ENCODE results near the gene WDR27. TPM values are rescaled to one million over a fixed set of nuclear protein-coding genes. Genes with fewer than 3 reads are reported as not detected.

The WDR27 gene
- polyA plus RNA-seq, 2 donors, result 10.3 to 24.0 TPM

GRCh38 chr6:169668203-169668847 lies 33.5 kb downstream of the WDR27 start:
- H3K36me3 ChIP-seq (ENCODE audit: control insufficient read depth in 2 of 2, insufficient read depth in 2 of 2, low read length in 1 of 2), result peaks cover 5 to 41% of the 10 kb centered on the region in 2 donors

DNA sequence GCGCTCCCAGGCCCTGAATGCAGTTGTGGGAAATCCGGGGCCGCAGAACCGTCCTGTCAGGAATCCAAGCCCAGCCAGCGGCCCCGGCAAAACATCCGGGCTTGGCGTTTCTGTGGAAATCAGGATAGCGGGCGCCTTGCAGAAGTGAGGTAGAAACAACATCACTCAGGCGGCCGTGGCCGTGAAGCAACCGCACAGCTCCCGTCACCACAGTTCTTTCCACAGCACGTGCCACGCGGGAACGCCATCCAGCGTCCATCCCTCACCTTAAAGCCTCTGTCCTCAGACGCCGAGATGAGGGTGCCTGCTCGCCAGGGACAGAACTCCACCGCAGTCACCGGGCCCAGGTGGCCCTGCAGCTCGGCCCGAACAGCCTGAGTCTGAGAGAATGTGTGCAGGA lies 34.1 kb downstream of the WDR27 start:
- Histone ChIP-seq H3K4me1 (ENCODE audit: control insufficient read depth in 2 of 2, insufficient read depth in 2 of 2, low read length in 1 of 2) (peaks cover 0 to 3% of the 10 kb centered on the region in 2 donors), H3K27ac (ENCODE audit: low read depth in 2 of 2, low read length in 1 of 2) (no peak overlapping the region), H3K36me3 (ENCODE audit: control insufficient read depth in 2 of 2, insufficient read depth in 2 of 2, low read length in 1 of 2) (peaks cover 5 to 41% of the 10 kb centered on the region in 2 donors), H3K9me3 (ENCODE audit: control insufficient read depth in 2 of 2, insufficient read depth in 1 of 2, low read depth in 1 of 2, low read length in 1 of 2) (peaks cover 0 to 3% of the 10 kb centered on the region in 2 donors), H3K4me3 (ENCODE audit: low read depth in 1 of 2, low read length in 2 of 2) (no peak overlapping the region), H3K27me3 (ENCODE audit: control insufficient read depth in 1 of 2, insufficient read depth in 2 of 2, low read length in 2 of 2) (no peaks in the 10 kb centered on the region)
- WGBS, 2 donors, result 96 to 97% methylated on average over 27 of the region's 27 CpGs

More at GRCh38 chr6:169668203-169668847, 33.5 kb downstream of the WDR27 start:
- Histone ChIP-seq H3K4me1 (ENCODE audit: control insufficient read depth in 2 of 2, insufficient read depth in 2 of 2, low read length in 1 of 2) (peaks cover 0 to 3% of the 10 kb centered on the region in 2 donors), H3K27me3 (ENCODE audit: control insufficient read depth in 1 of 2, insufficient read depth in 2 of 2, low read length in 2 of 2) (no peaks in the 10 kb centered on the region), H3K27ac (ENCODE audit: low read depth in 2 of 2, low read length in 1 of 2) (no peak overlapping the region), H3K4me3 (ENCODE audit: low read depth in 1 of 2, low read length in 2 of 2) (no peak overlapping the region), H3K9me3 (ENCODE audit: control insufficient read depth in 2 of 2, insufficient read depth in 1 of 2, low read depth in 1 of 2, low read length in 1 of 2) (peaks cover 0 to 3% of the 10 kb centered on the region in 2 donors)
- 91 to 92% methylated on average over 15 of the region's 15 CpGs for WGBS, 2 donors

DNA sequence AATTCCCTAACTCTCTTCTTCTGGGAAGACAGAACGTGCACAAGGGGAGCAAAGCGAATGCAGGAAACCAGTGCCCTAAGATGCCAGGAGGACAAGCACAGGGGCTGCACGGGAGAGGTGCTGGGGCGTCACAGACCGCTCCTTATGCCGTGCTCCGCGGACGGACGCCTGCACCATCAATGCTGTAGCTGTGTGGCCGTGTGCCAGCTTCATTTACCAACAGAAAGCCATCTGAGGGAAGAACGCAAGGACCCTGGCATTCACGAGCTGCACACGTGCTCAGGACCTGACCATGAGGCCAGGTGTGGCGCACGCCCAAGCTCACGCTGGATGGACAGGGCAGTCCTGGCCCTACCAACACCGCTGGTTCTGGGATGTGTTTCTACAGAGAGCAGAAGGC lies 35.4 kb downstream of the WDR27 start:
- Histone ChIP-seq H3K4me1 (ENCODE audit: control insufficient read depth in 2 of 2, insufficient read depth in 2 of 2, low read length in 1 of 2) (peaks cover 0 to 3% of the 10 kb centered on the region in 2 donors), H3K4me3 (ENCODE audit: low read depth in 1 of 2, low read length in 2 of 2) (no peak overlapping the region), H3K27me3 (ENCODE audit: control insufficient read depth in 1 of 2, insufficient read depth in 2 of 2, low read length in 2 of 2) (no peaks in the 10 kb centered on the region), H3K9me3 (ENCODE audit: control insufficient read depth in 2 of 2, insufficient read depth in 1 of 2, low read depth in 1 of 2, low read length in 1 of 2) (peaks cover 0 to 3% of the 10 kb centered on the region in 2 donors), H3K36me3 (ENCODE audit: control insufficient read depth in 2 of 2, insufficient read depth in 2 of 2, low read length in 1 of 2) (peaks cover 5 to 39% of the 10 kb centered on the region in 2 donors), H3K27ac (ENCODE audit: low read depth in 2 of 2, low read length in 1 of 2) (no peak overlapping the region)
- WGBS, 2 donors, result 96% methylated on average over 18 of the region's 18 CpGs

GRCh38 chr6:169665289-169665688 lies 36.5 kb downstream of the WDR27 start:
- no peaks in the 10 kb centered on the region for H3K27me3 ChIP-seq (ENCODE audit: control insufficient read depth in 1 of 2, insufficient read depth in 2 of 2, low read length in 2 of 2)
- H3K27ac ChIP-seq (ENCODE audit: low read depth in 2 of 2, low read length in 1 of 2), result no peak overlapping the region
- H3K36me3 ChIP-seq (ENCODE audit: control insufficient read depth in 2 of 2, insufficient read depth in 2 of 2, low read length in 1 of 2), result peaks cover 5 to 35% of the 10 kb centered on the region in 2 donors
- no peak overlapping the region for H3K4me3 ChIP-seq (ENCODE audit: low read depth in 1 of 2, low read length in 2 of 2)
- H3K9me3 ChIP-seq (ENCODE audit: control insufficient read depth in 2 of 2, insufficient read depth in 1 of 2, low read depth in 1 of 2, low read length in 1 of 2), result peaks cover 0 to 3% of the 10 kb centered on the region in 2 donors
- peaks cover 0 to 3% of the 10 kb centered on the region in 2 donors for H3K4me1 ChIP-seq (ENCODE audit: control insufficient read depth in 2 of 2, insufficient read depth in 2 of 2, low read length in 1 of 2)
- 64 to 82% methylated on average over 9 of the region's 9 CpGs for WGBS, 2 donors

DNA sequence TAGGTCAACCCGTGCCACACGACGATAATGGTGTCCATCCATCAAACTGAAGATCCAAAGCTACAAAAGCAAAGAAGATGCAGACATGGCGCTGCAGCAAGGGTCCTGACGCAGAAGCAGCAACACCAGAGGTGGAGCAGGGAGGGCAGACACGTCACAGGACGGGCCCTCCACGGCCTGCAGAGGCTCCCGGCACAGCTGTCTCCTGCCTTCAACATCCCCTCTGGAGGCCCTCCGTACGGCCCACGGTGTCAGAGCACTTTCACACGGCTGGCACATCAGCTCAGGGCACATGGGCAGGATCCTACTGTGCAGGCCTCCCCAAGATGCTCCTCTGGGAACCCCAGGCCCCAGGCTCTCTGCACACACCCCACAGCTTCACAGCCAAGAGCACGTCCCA lies 37.6 kb downstream of the WDR27 start:
- Histone ChIP-seq H3K27me3 (ENCODE audit: control insufficient read depth in 1 of 2, insufficient read depth in 2 of 2, low read length in 2 of 2) (no peaks in the 10 kb centered on the region), H3K36me3 (ENCODE audit: control insufficient read depth in 2 of 2, insufficient read depth in 2 of 2, low read length in 1 of 2) (peaks cover 8 to 43% of the 10 kb centered on the region in 2 donors), H3K9me3 (ENCODE audit: control insufficient read depth in 2 of 2, insufficient read depth in 1 of 2, low read depth in 1 of 2, low read length in 1 of 2) (peaks cover 0 to 3% of the 10 kb centered on the region in 2 donors), H3K4me3 (ENCODE audit: low read depth in 1 of 2, low read length in 2 of 2) (no peak overlapping the region), H3K27ac (ENCODE audit: low read depth in 2 of 2, low read length in 1 of 2) (no peak overlapping the region), H3K4me1 (ENCODE audit: control insufficient read depth in 2 of 2, insufficient read depth in 2 of 2, low read length in 1 of 2) (peaks cover 0 to 2% of the 10 kb centered on the region in 2 donors)
- 96 to 97% methylated on average over 14 of the region's 14 CpGs for WGBS, 2 donors

DNA sequence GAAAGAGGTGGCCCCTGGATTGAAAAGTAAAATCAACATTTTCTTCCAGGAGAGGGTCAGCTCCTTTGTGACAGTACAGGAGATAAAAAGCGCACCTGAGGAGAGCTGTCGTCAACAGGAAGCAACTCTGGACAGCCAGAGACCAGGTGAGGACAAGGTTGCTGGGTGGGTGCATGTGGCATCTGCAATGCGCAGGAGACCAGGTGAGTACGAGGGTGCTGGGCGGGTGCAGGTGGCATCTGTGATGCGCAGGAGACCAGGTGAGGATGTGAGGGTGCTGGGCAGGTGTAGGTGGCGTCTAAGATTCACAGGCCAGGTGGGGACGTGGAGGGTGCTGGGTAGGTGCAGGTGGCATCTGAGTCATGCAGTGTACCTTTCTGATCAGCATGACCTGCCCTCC lies 38.4 kb downstream of the WDR27 start:
- Histone ChIP-seq H3K9me3 (ENCODE audit: control insufficient read depth in 2 of 2, insufficient read depth in 1 of 2, low read depth in 1 of 2, low read length in 1 of 2) (peaks cover 0 to 3% of the 10 kb centered on the region in 2 donors), H3K4me3 (ENCODE audit: low read depth in 1 of 2, low read length in 2 of 2) (no peak overlapping the region), H3K27me3 (ENCODE audit: control insufficient read depth in 1 of 2, insufficient read depth in 2 of 2, low read length in 2 of 2) (no peaks in the 10 kb centered on the region), H3K4me1 (ENCODE audit: control insufficient read depth in 2 of 2, insufficient read depth in 2 of 2, low read length in 1 of 2) (no peaks in the 10 kb centered on the region), H3K27ac (ENCODE audit: low read depth in 2 of 2, low read length in 1 of 2) (no peak overlapping the region), H3K36me3 (ENCODE audit: control insufficient read depth in 2 of 2, insufficient read depth in 2 of 2, low read length in 1 of 2) (peaks cover 8 to 46% of the 10 kb centered on the region in 2 donors)
- 91 to 94% methylated on average over 8 of the region's 8 CpGs for WGBS, 2 donors

DNA sequence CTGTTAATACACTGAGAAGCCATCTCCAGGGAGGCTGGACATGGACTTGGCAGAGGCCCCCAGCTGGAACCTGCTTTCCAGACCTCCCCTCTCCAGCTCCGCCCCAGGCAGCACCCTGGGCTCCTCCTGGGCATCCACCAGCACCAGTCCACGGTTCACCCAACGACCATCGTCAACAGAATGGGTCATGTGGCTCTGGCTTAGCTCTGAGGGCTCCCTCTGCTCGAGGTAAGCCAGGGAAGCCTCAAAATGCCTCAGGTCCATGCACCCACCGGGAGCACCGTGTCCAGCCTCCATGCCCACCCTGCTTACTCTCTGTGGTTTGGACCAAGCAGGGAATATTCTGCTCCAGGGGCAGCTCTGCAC lies 40.5 kb downstream of the WDR27 start:
- H3K9me3 ChIP-seq (ENCODE audit: control insufficient read depth in 2 of 2, insufficient read depth in 1 of 2, low read depth in 1 of 2, low read length in 1 of 2), result peaks cover 0 to 3% of the 10 kb centered on the region in 2 donors
- 93 to 95% methylated on average over 7 of the region's 7 CpGs for WGBS, 2 donors
- no peak overlapping the region for H3K4me3 ChIP-seq (ENCODE audit: low read depth in 1 of 2, low read length in 2 of 2)
- H3K4me1 ChIP-seq (ENCODE audit: control insufficient read depth in 2 of 2, insufficient read depth in 2 of 2, low read length in 1 of 2), result no peaks in the 10 kb centered on the region
- H3K36me3 ChIP-seq (ENCODE audit: control insufficient read depth in 2 of 2, insufficient read depth in 2 of 2, low read length in 1 of 2), result peaks cover 8 to 38% of the 10 kb centered on the region in 2 donors
- no peaks in the 10 kb centered on the region for H3K27me3 ChIP-seq (ENCODE audit: control insufficient read depth in 1 of 2, insufficient read depth in 2 of 2, low read length in 2 of 2)
- H3K27ac ChIP-seq (ENCODE audit: low read depth in 2 of 2, low read length in 1 of 2), result no peak overlapping the region

GRCh38 chr6:169660751-169661390 lies 41.0 kb downstream of the WDR27 start:
- peaks cover 8 to 36% of the 10 kb centered on the region in 2 donors for H3K36me3 ChIP-seq (ENCODE audit: control insufficient read depth in 2 of 2, insufficient read depth in 2 of 2, low read length in 1 of 2)
- peaks cover 0 to 3% of the 10 kb centered on the region in 2 donors for H3K9me3 ChIP-seq (ENCODE audit: control insufficient read depth in 2 of 2, insufficient read depth in 1 of 2, low read depth in 1 of 2, low read length in 1 of 2)
- 88 to 93% methylated on average over 26 of the region's 26 CpGs for WGBS, 2 donors
- no peak overlapping the region for H3K27ac ChIP-seq (ENCODE audit: low read depth in 2 of 2, low read length in 1 of 2)
- H3K4me1 ChIP-seq (ENCODE audit: control insufficient read depth in 2 of 2, insufficient read depth in 2 of 2, low read length in 1 of 2), result no peaks in the 10 kb centered on the region
- no peaks in the 10 kb centered on the region for H3K27me3 ChIP-seq (ENCODE audit: control insufficient read depth in 1 of 2, insufficient read depth in 2 of 2, low read length in 2 of 2)
- no peak overlapping the region for H3K4me3 ChIP-seq (ENCODE audit: low read depth in 1 of 2, low read length in 2 of 2)

DNA sequence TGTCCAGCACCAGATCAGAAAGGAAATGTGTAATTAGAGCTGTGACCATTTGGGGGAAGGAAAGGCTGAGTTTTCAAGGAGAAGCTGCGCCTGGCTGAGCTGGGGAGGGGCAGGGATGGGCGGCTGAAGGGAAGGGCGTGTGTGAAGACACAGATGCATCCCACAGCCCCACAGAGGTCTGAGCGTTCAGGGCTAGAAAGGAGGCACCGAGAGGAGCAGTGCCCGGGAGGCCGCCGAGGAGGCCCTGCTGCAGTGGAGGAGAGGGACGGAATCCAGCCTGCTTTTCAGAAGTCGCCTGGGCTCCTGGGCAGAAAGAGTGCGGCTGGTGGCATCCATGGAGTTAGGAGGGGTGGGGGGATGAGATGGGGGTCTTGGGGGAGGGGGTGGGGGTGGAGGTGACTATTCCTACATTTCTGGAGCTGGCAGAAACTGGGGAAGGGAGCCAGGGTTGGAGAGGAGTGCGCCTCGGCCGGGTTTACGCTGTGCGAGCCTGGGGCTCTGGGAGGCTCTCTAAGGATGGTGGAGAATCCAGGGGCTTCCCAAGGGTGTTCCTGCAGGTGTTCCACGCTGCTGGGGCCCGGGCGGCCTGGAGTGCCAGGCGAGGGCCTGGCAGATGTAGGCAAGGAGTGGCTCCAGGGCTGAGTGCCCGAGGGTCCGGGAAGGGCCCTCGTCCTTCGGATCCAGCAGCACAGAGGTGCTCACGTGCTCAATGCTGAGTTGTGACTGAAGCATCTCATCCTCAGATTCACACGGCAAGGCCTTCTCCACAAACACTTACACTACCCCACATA lies 41.8 kb downstream of the WDR27 start:
- H3K27ac ChIP-seq (ENCODE audit: low read depth in 2 of 2, low read length in 1 of 2), result no peak overlapping the region
- H3K36me3 ChIP-seq (ENCODE audit: control insufficient read depth in 2 of 2, insufficient read depth in 2 of 2, low read length in 1 of 2), result peaks cover 8 to 33% of the 10 kb centered on the region in 2 donors
- peaks cover 0 to 2% of the 10 kb centered on the region in 2 donors for H3K4me1 ChIP-seq (ENCODE audit: control insufficient read depth in 2 of 2, insufficient read depth in 2 of 2, low read length in 1 of 2)
- peaks cover 0 to 3% of the 10 kb centered on the region in 2 donors for H3K9me3 ChIP-seq (ENCODE audit: control insufficient read depth in 2 of 2, insufficient read depth in 1 of 2, low read depth in 1 of 2, low read length in 1 of 2)
- 95 to 96% methylated on average over 26 of the region's 26 CpGs for WGBS, 2 donors
- H3K27me3 ChIP-seq (ENCODE audit: control insufficient read depth in 1 of 2, insufficient read depth in 2 of 2, low read length in 2 of 2), result no peaks in the 10 kb centered on the region
- no peak overlapping the region for H3K4me3 ChIP-seq (ENCODE audit: low read depth in 1 of 2, low read length in 2 of 2)

Data from esophagus (tissue), 2 donors.